GM08714 (cell line): ENCODE data around the gene BARD1.
A peak's percentile ranks its signal among the peaks of the same experiment; 100 is the strongest.
"Not testable (repeated sequence)": the region's sequence is repeated elsewhere in the genome, so short reads cannot be mapped to it uniquely, and the experiment has no call there.

Experiments
- H3K4me3 ChIP-seq: fragments of 200-500 bp; sonication (Bioruptor generic); 2 replicates; pipeline ENCODE4 v1.5.1; 2014; ENCODE audit warnings: mild to moderate bottlenecking, low read length, inconsistent platforms
- ZNF274 ChIP-seq: IDR thresholded peaks from 2 replicates; pipeline ENCODE4 v1.6.1; 2012; ENCODE audit warnings: mild to moderate bottlenecking, low read depth, low read length

The BARD1 gene

DNA sequence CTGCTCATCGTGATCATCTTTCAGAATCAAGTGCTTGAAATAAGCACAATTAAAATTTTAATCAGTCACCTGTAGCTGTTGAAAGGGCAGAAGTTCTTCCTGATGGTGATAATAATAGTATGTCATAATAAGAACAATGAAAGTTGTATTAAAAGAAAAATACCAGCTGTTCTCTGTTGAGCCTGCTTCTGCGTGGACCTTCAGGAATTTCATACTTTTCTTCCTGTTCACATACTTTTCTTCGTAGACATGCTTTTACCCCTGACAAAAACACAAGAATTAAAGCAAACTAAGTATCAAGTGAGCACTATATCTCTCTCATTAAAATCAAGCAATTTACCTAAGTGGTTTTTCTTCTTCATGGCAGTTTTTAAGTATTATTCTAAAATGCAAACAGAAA, 79.2 kb downstream of the BARD1 start:
- H3K4me3 ChIP-seq, result no peak overlapping the region
- no peak for TF ChIP-seq ZNF274

DNA sequence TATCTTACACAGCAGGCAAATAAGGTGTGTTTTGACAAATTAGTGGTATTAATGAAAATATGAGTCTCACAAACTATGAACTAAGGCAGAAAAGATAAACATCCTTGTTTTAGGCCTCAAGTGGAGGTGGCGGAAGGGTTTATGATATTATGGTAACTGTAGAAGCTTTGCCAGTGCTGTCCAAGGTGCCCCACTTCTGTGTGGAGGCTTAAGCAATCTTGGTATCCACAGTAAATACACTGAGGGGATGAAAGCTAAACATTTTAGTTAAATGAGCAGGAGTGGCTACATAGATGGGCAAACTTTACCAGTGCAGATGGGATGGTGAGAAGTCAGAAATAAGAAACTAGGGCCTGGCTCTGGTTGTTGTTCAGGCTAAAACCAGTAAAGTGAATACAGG, 84.7 kb downstream of the BARD1 start:
- no peak for TF ChIP-seq ZNF274
- no peak overlapping the region for H3K4me3 ChIP-seq

DNA sequence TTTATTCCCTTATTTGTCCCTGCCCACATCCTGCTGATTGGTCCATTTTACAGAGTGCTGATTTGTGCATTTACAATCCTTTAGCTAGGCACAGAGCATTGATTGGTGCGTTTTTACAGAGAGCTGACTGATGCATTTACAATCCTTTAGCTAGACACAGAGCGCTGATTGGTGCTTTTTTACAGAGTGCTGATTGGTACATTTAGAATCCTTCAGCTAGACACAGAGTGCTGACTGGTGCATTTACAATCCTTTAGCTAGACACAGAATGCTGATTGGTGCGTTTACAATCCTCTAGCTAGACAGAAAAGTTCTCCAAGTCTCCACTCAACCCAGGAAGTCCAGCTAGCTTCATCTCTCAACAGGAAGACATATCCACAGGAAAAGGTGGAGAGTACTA, 91.6 kb downstream of the BARD1 start:
- H3K4me3 ChIP-seq, result not testable (repeated sequence)

DNA sequence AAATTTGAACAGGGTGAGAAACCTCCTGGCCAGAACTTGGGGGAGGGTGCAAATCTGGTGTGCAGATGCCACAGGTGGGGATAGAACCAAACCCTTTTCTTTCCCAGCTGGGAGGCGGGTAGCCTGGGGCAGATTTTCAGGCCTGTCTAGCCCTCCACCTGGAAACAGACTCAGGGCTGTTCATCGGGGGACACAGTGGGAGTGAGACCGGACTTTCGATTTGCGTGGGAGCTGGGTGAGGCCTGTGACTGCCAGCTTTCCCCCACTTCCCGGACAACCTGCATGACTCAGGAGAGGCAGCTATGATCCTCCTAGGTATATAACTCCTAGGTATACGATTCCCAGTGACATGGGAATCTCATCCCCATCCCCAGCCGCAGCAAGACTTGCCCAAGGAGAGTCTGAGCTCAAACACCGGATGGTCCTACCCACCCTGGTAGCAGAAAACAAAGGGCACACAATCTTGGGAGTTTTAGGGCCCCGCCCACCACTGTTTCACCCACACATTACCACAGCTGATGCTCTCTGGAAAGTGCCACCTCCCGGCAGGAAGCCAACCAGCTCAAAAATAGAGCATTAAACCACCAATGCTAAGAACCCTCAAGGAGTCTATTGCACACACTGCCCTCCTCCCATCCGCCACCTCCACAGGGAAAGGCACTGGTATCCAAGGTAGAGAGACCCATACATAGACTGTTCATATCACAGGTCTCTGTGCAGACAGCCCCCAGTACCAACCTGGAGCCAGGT, 92.5 kb downstream of the BARD1 start:
- no peak overlapping the region for H3K4me3 ChIP-seq
- no peak for TF ChIP-seq ZNF274

DNA sequence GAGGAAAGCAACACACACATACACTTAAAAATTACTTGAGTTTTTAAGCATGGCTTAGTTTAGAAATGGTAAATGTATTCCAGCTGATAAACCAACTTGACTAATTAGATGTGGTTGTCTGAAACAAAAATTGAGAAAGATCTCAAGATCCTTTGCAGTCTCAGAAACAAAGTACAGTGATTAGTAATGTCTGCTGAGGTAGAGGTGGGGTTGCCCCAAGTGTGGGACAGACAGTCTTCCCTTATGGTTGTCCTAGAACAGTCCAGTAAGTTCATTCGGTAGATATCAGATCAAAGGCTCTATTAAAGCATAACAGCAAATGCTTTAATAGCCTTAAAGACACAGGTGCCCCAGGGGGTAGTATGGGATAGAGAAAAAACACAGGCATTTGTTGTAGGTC, 94.5 kb downstream of the BARD1 start:
- no peak for TF ChIP-seq ZNF274
- H3K4me3 ChIP-seq, result no peak overlapping the region

DNA sequence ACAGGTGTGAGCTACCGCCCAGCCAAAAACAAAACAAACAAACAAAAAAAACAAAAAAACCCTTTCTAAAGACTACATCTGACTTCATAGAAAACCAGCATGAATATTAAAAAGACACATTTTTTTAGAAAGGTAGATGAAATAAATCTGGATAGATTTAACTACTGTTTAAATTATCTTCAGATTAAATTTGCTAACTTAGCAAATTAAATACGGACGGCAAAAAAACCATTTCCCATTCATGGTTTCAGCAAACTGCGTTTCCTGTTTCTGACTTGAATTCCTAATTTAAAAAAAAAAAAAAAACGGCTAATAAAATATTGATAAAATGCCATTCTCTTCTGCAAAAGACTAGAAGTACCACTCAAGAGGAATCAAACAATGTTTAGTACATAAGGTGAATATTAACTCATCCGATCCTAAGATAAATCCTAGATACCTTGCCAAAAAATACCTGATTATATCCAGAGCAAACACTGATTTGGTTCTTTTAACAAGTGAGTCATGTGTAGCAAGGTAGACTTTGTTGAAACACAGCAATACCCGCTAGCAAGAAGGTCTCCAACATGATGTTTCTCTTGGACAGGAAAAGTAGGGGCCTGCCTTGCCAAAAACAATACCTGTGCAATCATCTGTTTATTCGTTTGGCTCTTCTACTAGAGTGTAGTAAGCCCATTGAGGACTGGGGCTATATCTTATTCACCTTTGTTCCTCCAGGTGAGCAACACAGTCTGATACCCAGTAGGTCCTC, 96.2 kb downstream of the BARD1 start:
- no peak for TF ChIP-seq ZNF274

DNA sequence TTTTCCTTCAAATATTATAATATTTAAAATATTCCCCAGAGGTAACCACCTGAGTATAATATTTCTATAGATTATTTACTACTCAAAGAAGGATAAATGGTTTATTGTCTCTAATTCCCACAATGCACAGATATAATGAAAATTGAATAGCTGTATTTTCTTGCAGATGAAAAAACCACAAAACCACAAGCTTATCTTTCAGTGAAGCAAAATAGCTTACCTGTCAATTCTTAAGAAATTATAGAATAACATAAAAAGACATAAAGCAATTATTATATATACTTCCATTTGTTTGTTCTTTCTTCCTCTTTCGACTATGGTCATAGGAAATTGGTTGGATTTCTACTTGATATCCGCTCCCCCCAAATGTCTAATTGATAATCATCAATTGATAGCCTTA, 98.8 kb downstream of the BARD1 start:
- H3K4me3 ChIP-seq, result no peak overlapping the region
- no peak for TF ChIP-seq ZNF274

More for the DNA sequence above, 96.2 kb downstream of the BARD1 start:
- no peak overlapping the region for H3K4me3 ChIP-seq

DNA sequence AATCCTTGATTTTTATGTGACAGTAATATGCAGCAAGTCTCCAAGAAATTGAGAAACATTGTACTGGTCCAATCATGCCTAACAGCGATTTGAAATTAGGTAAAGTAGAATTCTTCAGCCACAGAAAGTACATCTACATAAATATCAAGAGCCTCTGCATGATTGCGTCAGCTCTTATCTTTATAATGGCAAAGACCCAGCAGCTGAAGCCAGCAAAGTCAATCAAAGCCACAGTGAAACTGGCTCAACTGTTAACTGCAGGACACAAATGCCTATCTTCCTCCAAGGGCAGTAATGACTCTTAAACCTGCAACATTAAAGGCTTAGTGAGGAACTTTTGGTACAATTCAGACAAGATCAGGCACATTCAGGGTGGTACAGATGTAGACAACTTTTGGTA, 102.5 kb downstream of the BARD1 start:
- no peak for TF ChIP-seq ZNF274
- no peak overlapping the region for H3K4me3 ChIP-seq

DNA sequence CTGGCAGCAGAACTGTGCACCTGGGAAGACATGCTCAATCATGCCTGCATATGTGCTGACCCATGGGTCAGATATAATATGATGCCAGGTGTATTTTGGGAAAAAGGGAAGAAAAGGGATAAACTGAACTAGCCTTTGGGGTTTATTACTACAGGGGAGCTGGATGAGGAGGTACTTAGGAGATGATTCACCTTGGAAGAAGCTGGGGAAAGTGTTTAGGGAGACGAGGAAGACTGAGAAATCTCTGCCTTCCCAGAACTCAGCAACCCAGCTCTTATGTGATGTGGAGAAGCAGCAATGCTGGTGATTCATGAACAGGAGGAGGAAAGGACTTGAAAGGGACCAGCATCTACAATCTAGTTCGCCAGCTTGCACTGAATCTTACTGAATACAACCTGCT, 110.2 kb downstream of the BARD1 start:
- no peak overlapping the region for H3K4me3 ChIP-seq
- no peak for TF ChIP-seq ZNF274

DNA sequence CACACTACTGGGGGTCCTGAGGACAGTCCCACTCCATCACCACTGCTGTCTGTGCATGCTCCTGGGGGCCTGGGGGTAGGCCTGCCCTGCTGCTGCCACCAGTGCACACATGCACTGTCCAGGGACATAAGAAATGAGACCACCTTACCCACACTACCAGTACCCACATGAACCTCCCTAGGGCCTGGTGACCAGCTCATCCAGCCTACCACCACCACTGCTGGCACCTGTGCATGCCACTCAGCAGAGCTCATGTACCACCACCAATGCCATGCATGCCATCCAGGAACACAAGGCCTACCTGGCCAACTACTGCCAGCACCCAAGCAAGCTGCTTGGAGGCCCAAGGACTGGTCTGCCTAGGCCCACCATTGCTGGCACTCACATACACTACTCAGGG, 112.8 kb downstream of the BARD1 start:
- H3K4me3 ChIP-seq, result no peak overlapping the region
- TF ChIP-seq ZNF274, result no peak

DNA sequence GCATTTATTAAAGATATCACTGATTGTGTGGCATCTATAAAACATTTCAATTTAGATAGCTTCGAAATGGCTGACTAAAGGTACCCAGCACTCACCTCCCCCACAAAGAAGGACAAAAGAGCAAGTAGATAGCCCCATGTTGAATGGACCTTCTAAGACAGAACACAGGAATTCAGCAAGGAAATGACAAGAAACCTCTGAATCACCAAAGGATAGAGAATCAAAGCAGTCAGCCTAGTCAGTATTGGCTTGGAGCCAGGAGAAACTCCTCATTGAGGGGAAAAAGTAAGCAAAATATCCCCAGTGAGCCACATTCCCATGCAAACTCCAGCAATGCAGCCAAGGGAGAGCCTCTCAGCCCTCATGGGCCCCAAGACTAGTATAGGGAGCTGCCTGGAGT, 113.7 kb downstream of the BARD1 start:
- no peak overlapping the region for H3K4me3 ChIP-seq
- TF ChIP-seq ZNF274, result no peak

DNA sequence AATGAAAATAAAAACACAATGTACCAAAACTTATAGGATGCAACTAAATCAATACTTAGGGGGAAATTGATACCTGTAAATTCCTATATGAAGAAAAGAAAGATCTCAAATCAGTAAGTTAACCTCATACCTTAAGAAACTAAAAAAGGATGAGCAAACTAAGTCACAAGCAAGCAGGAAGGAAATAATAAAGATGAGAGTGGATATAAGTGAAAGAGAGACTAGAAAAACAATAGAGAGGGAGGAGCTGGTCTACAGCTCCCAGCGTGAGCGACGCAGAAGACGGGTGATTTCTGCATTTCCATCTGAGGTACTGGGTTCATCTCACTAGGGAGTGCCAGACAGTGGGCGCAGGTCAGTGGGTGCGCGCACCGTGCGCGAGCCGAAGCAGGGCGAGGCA, 125.9 kb downstream of the BARD1 start:
- peak overlapping the region; percentile 65 for H3K4me3 ChIP-seq

DNA sequence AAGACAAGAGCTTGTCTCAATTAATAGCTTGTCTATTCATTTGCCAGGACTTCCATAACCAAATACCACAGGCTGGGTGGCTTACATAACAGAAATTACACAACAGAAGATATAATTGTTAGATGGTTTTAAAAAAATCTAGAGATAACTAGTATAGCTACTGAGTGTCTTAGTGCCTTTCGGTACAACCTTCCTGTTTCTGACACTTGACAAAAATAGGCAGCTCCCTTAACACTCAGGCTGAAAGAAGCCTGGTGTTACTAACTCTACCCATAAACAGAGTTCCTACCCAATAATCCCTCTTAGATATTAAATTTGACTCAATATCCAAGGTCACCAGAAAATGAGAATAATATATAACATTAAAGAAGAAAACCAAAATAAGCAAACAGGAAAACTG, 129.7 kb downstream of the BARD1 start:
- no peak overlapping the region for H3K4me3 ChIP-seq
- TF ChIP-seq ZNF274, result no peak

DNA sequence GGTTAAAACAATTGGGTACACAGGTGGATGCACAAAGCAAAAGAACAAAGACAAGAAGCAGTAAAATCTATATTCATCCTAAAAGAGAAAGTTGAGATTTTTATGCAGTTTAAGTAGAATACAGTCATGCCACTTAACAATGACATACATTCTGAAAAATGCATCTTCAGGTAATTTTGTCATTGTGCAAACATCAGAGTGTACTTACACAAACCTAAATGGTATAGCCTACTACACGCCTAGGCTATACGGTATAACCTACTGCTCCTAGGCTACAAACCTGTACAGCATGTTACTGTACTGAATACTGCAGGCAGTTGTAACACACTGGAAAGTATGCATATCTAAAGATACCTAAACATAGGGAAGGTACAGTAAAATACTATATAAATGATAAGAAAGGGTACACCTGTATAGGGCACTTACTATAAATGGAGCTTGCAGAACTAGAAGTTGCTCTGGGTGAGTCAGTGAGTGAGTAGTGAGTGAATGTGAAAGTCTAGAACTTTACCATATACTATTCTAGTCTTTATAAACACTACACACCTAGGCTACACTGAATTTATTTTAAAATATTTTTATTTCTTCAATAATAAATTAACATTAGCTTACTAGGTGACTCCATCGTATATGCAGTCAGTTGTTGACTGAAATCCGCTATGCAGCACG, 132.9 kb downstream of the BARD1 start:
- no peak overlapping the region for H3K4me3 ChIP-seq
- TF ChIP-seq ZNF274, result no peak
